Neural cell (in vitro differentiated cells): ENCODE measurements around the gene ATG3.

Experiments
- CTCF ChIP-seq: fragments of 450-650 bp; IDR thresholded peaks from 2 replicates; pipeline ENCODE4 v1.5.1; 2014; ENCODE audit warnings: antibody characterized with exemption, mild to moderate bottlenecking, moderate library complexity; ENCODE audit not compliant: poor library complexity, severe bottlenecking
- EZH2 ChIP-seq: fragments of 200-600, 300-800 bp; shearing (Covaris generic), sonication (generic); IDR thresholded peaks from 2 replicates; pipeline ENCODE4 v1.6.1; 2014; ENCODE audit warnings: antibody characterized with exemption, low read length, borderline replicate concordance, mild to moderate bottlenecking; ENCODE audit not compliant: insufficient read depth, poor library complexity, severe bottlenecking
- SMC3 ChIP-seq: fragments of 450-650 bp; conservative IDR thresholded peaks from 2 replicates; pipeline ENCODE4 v1.6.1; 2014; ENCODE audit warnings: antibody characterized with exemption, mild to moderate bottlenecking, moderate library complexity; ENCODE audit not compliant: poor library complexity

GRCh38 chr3:112514527-112515128 is 47.1 kb downstream of the ATG3 start:
- TF ChIP-seq CTCF (no peak), EZH2 (no peak), SMC3 (no peak)
